ENCODE results near the gene TRAFD1. TPM values are rescaled to one million over a fixed set of nuclear protein-coding genes. Genes with fewer than 3 reads are reported as not detected.

Gene TRAFD1
- total and polyA plus RNA-seq, 2 of the 13 experiments (the other 11 are each of a cell fraction or from before 2014, with no cell fraction given) = 9.5 to 20.9 TPM

DNA sequence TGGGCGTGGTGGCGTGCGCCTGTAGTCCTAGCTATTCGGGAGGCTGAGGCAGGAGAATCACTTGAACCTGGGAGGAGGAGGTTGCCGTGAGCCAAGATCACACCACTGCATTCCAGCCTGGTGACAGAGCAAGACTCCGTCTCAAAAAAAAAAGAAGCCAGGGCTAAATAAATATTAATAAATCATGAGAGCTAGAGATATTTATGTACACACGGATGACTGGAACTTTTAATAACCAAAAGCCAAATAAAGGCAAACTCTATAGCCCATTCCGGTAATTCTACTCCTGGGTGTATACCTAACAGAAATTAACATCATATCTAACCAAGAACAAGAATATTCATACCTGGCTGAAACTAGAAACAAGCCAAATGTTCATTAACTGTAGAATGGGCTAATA lies 7.7 kb upstream of the TRAFD1 start:
- WGBS (ENCODE audit: low lambda C conversion rate) = 29% methylated on average over 8 of the region's 8 CpGs
- Histone ChIP-seq H3K4me2 (ENCODE audit: low read depth, low read length) (no peak overlapping the region), H4K20me1 (ENCODE audit: insufficient read depth, low read length) (no peaks in the 10 kb centered on the region), H3K9ac (ENCODE audit: insufficient read depth, low read depth, low read length) (no peak overlapping the region), H3K27ac (ENCODE audit: extremely low read length, insufficient read depth, low read length) (no peak overlapping the region), H3K79me2 (ENCODE audit: insufficient read depth, low read length) (no peaks in the 10 kb centered on the region), H2AFZ (ENCODE audit: low read length) (no peak overlapping the region), H3K27me3 (ENCODE audit: control insufficient read depth in 1 of 2, insufficient read depth in 2 of 2, low read length in 2 of 2) (no peaks in the 10 kb centered on the region; a peak in 1 of 5 replicates), H3K4me1 (ENCODE audit: insufficient read depth, low read length) (peaks cover 48% of the 10 kb centered on the region), H3K36me3 (replicated peaks in 1 of 2; ENCODE audit: control insufficient read depth in 1 of 2, insufficient read depth in 2 of 2, low read length in 2 of 2) (no peaks in the 10 kb centered on the region), H3K9me3 (ENCODE audit: low read length) (no peaks in the 10 kb centered on the region), H3K4me3 (replicated peaks in 1 of 3; ENCODE audit: insufficient read depth in 1 of 3, low read depth in 2 of 3, low read length in 3 of 3) (no peak overlapping the region)
- 0 out of 2 replicates have a peak, but pooled peaks have one; percentile 15 for TF ChIP-seq ZMYM3 (CRISPR knock-in tag; IDR thresholded peaks at IDR 0.05)
- peak; percentile 47; the same call in 1 of the 2 replicates for TF ChIP-seq ZNF460 (CRISPR knock-in tag; IDR thresholded peaks at IDR 0.05; ENCODE audit: borderline replicate concordance)
- no peak for TF ChIP-seq ZEB1 (IDR thresholded peaks at IDR 0.05; ENCODE audit: insufficient replicate concordance, low read depth)
- DNase-seq (ENCODE audit: low spot score) (no peak), ATAC-seq (no peak), FAIRE-seq (no peak)
- ChIA-PET POLR2A (no interaction called here), CTCF (ENCODE audit: low intra/inter-chr PET ratio, low total read pairs) (no interaction called here)
- in situ Hi-C loops (cut with HindIII; ENCODE audit: extremely low pct_ligation_motif_present, low pct_unique_long_range_greater_than_20kb) = loop anchor here (10.0 kb wide), 1 partner anchor 297 kb away; the partner anchor contains the start of gene PTPN11
- no TSS peak for BruUV-seq (replicated peaks)
- intact Hi-C loops (cut with micrococcal nuclease; ENCODE audit: unreplicated experiment) = no loop called here

DNA sequence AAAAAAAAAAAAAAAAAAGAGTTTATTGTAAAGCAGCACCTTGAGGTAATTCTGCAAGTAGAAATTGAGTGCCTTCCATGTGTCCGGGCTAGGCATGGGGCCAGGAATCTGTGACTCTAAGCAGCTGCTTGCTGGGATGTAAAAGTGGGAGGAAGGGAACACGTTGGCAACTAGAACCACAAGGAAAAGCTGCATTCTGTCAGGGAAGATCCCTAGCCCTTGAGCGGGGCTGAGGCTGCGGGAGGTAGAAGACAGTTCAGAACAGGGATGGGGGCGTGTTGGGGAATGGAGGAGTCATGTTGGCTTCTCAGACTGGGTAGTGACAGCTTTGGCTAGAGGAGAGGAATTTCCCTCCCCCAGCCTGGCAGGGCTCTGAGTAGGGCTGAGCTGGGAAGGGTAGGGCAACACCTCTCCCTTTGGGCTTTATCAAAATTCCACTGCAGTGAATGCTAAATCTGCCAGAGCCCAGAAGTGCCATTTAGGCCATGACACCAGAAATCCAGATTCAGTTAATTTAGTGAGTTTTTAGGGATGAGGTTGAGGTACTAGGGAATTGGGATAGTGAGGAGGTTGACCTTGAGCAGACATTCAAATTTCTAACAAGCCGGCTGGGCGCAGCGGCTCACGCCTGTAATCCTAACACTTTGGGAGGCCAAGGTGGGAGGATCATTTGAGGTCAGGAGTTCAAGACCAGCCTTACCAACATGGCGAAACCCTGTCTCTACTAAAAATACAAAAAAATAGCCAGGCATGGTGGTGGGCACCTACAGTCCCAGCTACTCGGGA lies 3.4 kb upstream of the TRAFD1 start:
- H3K4me1 ChIP-seq (ENCODE audit: insufficient read depth, low read length) = peaks cover 60% of the 10 kb centered on the region
- H3K4me3 ChIP-seq (replicated peaks in 1 of 3; ENCODE audit: insufficient read depth in 1 of 3, low read depth in 2 of 3, low read length in 3 of 3) = peak overlapping the region in 1 of 3 experiments; percentile 47; a peak in 3 of 6 replicates
- CTCF ChIA-PET (ENCODE audit: low intra/inter-chr PET ratio, low total read pairs) = no interaction called here
- FAIRE-seq (no peak), DNase-seq (ENCODE audit: low spot score) (no peak), ATAC-seq (no peak)
- no peaks in the 10 kb centered on the region for H3K9me3 ChIP-seq (ENCODE audit: low read length)
- in situ Hi-C loops (cut with HindIII; ENCODE audit: extremely low pct_ligation_motif_present, low pct_unique_long_range_greater_than_20kb) (no loop called here), intact Hi-C loops (cut with micrococcal nuclease; ENCODE audit: unreplicated experiment) (no loop called here)
- no peaks in the 10 kb centered on the region for H4K20me1 ChIP-seq (ENCODE audit: insufficient read depth, low read length)
- BruUV-seq (replicated peaks) = no TSS peak
- 7% methylated on average over 11 of the region's 11 CpGs for WGBS (ENCODE audit: low lambda C conversion rate)
- peak overlapping the region; percentile 6 for H2AFZ ChIP-seq (ENCODE audit: low read length)
- no peak overlapping the region for H3K9ac ChIP-seq (ENCODE audit: insufficient read depth, low read depth, low read length)
- H3K36me3 ChIP-seq (replicated peaks in 1 of 2; ENCODE audit: control insufficient read depth in 1 of 2, insufficient read depth in 2 of 2, low read length in 2 of 2) = no peaks in the 10 kb centered on the region
- H3K4me2 ChIP-seq (ENCODE audit: low read depth, low read length) = peak overlapping the region; percentile 73
- H3K79me2 ChIP-seq (ENCODE audit: insufficient read depth, low read length) = peaks cover 9% of the 10 kb centered on the region
- H3K27ac ChIP-seq (ENCODE audit: extremely low read length, insufficient read depth, low read length) = no peak overlapping the region
- H3K27me3 ChIP-seq (ENCODE audit: control insufficient read depth in 1 of 2, insufficient read depth in 2 of 2, low read length in 2 of 2) = no peaks in the 10 kb centered on the region; a peak in 1 of 5 replicates
- POLR2A ChIA-PET = interaction anchor here (0.7 to 7.1 kb wide), 3 partner anchors 13 to 108 kb away, joined by 3 to 85 read pairs (median 10); partner anchors contain the start of genes ERP29, NAA25 and TMEM116
- TF ChIP-seq ADNP (CRISPR knock-in tag; IDR thresholded peaks at IDR 0.05) (0 out of 2 replicates have a peak, but pooled peaks have one; percentile 15), ZMYM3 (CRISPR knock-in tag; IDR thresholded peaks at IDR 0.05) (peak; percentile 50), FIP1L1 (IDR thresholded peaks at IDR 0.05; ENCODE audit: borderline replicate concordance, insufficient read depth, low read depth, low read length) (no peak), ZNF788 (CRISPR knock-in tag; IDR thresholded peaks at IDR 0.05; ENCODE audit: borderline replicate concordance) (0 out of 2 replicates have a peak, but pooled peaks have one; percentile 29)
- TF ChIP-seq, protein P1, sequence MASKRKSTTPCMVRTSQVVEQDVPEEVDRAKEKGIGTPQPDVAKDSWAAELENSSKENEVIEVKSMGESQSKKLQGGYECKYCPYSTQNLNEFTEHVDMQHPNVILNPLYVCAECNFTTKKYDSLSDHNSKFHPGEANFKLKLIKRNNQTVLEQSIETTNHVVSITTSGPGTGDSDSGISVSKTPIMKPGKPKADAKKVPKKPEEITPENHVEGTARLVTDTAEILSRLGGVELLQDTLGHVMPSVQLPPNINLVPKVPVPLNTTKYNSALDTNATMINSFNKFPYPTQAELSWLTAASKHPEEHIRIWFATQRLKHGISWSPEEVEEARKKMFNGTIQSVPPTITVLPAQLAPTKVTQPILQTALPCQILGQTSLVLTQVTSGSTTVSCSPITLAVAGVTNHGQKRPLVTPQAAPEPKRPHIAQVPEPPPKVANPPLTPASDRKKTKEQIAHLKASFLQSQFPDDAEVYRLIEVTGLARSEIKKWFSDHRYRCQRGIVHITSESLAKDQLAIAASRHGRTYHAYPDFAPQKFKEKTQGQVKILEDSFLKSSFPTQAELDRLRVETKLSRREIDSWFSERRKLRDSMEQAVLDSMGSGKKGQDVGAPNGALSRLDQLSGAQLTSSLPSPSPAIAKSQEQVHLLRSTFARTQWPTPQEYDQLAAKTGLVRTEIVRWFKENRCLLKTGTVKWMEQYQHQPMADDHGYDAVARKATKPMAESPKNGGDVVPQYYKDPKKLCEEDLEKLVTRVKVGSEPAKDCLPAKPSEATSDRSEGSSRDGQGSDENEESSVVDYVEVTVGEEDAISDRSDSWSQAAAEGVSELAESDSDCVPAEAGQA (IDR thresholded peaks at IDR 0.05; ENCODE audit: low read depth) = no peak
- TF ChIP-seq, protein P1 (CRISPR knock-in tag; IDR thresholded peaks at IDR 0.05; ENCODE audit: borderline replicate concordance) = no peak
- TF ChIP-seq, protein P2, sequence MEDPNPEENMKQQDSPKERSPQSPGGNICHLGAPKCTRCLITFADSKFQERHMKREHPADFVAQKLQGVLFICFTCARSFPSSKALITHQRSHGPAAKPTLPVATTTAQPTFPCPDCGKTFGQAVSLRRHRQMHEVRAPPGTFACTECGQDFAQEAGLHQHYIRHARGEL (CRISPR knock-in tag; IDR thresholded peaks at IDR 0.05) = no peak
